GM19025 (cell line): ENCODE data around the gene PLA2G4B.

Experiments
- ATAC-seq: cut with Tn5 transposase; IDR thresholded peaks from one replicate; pipeline ENCODE4 v1.9.1; 2021; ENCODE audit warnings: mild to moderate bottlenecking, low read depth, moderate library complexity; ENCODE audit not compliant: unreplicated experiment

PLA2G4B gene

DNA sequence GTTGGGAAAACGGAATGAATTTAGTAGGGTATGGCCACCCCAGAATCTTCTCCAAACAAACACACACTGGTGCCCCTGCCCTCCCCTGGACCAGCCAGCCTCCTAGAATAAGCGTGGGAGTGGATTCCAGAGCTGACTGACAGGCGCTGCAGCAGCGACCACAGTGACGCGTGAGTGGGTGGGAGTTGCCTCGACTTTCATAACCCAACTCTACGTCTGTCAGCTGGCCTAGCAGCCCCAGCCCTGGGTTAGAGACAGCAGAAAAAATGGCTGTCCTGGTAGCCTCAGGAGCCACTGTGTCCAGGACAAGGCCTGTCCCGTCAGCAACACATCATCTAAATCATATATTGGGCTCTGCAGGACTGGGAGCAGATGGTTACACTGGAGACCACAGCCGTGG is 10.0 kb downstream of the PLA2G4B start:
- ATAC-seq, result no peak

GRCh38 chr15:41849204-41849603 is 10.6 kb downstream of the PLA2G4B start:
- no peak for ATAC-seq

DNA sequence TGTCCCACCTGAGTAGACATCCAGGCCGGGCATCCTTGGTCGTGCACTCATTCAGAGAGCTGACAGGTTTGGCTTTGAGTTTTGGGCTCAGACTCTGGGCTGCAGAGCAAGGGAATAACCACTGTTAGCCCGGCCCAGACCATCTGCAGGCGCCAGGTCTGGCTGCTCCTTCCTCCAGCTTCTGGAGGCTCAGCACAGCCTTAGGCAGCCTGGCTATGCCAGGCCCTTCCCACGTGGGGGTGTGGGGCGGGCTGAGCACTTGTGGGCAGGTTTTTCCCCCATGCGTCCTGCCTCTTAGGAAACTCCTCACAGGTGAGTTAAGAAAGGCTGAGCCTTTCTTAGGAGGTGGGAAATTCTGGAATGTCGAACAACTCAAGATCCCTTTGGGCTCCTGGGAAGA is 11.2 kb downstream of the PLA2G4B start:
- no peak for ATAC-seq

DNA sequence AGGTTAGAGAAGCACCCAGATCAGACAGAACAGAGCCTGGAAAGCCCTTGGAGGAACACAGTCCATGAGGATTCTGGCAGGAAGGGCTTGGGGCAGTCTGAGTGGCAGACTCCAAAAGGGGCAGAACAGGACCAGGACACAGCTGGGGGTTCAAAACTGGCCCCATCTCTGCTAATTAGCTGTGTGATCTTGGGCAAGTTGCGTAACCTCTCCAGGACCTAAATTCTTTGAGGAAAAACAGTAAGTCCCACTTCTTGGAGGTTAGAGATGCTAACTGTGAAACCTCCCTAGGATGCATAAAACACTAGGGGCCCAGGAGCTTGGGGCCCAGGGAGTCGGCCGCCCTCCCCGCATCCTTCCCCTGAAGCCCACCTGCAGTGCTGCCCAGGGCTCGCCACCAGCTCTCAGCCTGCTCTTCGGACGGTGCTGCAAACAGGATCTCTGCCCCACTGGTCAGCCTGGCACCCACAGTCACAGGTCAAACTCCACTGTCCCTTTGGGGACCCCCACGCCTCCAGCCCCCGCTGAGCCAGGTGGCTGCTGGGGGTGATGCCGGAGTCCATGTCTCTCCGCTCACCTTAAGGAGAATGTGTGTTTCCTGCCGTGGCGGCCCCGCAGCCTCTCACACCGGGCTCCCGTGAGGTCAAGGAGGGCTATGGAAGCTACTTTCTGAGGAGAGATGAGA is 12.0 kb downstream of the PLA2G4B start:
- no peak for ATAC-seq

DNA sequence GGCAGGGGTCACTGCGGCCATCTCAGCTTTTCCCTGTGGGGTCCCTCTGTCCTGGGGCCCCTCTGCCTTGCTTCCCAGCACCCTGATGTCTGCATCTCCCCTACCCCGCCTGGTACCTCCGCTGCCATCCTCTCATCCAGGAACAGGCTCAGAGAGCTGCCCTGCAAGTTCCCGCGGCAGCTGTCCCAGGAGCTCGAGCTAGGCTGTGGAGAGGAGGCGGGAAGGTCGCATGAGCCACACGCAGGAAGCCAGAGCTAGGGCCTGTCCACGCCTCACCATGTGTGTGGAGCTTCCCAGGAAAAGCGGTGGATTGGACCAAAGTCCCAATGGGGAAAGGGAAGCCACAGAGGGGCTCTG is 12.5 kb downstream of the PLA2G4B start:
- ATAC-seq, result no peak

GRCh38 chr15:41851755-41852370 is 13.2 kb downstream of the PLA2G4B start:
- no peak for ATAC-seq

- ATAC-seq, result no peak
Observed at GRCh38 chr15:41852736-41853590, 14.3 kb downstream of the PLA2G4B start.

GRCh38 chr15:41853831-41854230 is 15.2 kb downstream of the PLA2G4B start:
- no peak for ATAC-seq

- ATAC-seq, result no peak
Observed at GRCh38 chr15:41854443-41854842, 15.8 kb downstream of the PLA2G4B start.

DNA sequence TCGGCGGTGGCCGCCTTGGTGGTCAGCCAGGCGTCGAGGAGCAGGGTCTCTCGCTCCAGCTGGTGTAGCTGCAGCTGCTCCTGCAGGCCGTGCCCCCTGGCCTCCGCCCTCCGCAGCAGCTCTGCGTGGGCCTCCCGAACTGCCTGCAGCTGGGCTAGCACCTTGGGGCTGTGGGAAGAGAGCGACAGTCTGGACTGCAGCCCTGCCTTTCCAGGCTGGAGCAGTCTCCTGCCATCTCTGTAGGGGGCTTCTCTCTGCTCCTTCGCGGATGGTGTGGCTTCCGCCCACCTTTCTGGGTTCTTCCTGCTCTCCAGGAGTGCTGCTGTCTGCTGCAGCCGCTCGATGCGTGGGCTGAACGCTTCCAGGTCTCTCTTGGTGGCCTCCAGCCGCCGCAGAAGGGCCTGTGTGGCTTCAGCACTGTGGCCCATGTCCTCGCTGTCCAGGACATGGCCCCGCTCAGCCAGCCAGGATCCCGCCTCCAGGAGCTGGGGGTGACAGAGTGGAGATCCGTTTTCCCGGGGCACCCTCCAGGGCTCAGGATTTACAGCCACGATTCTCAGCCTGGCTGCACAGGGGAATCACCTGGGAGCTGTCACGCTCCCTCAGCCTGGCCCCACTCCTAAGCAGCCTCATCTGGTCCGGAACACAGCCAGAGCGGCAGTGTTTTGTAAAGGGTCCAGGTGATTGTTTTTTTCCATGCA is 16.8 kb downstream of the PLA2G4B start:
- no peak for ATAC-seq

DNA sequence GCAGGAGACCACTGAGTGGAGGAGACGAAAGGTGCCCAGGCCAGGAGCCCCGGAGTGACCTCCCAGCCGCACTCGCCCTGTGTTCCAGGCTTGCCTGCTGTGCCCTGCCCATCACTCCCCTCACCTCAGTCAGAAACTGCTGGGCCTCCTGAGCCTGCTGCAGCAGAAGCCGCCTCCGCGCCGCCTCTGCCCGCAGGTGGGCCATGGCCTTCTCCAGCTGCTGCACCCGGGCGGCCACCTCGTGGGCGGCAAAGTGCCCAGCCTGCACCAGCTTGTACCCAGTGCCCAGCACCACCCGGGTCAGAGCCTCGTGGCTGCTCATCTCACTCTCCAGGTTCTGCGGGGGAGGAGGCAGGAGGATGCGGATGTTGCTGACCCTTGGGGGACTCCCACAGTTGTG is 17.6 kb downstream of the PLA2G4B start:
- no peak for ATAC-seq

GRCh38 chr15:41856716-41857115 is 18.1 kb downstream of the PLA2G4B start:
- no peak for ATAC-seq

GRCh38 chr15:41857316-41857715 is 18.7 kb downstream of the PLA2G4B start:
- ATAC-seq, result no peak

GRCh38 chr15:41858756-41859155 is 20.1 kb downstream of the PLA2G4B start:
- no peak for ATAC-seq

- ATAC-seq, result no peak
Observed at GRCh38 chr15:41860049-41860828, 21.6 kb downstream of the PLA2G4B start.

DNA sequence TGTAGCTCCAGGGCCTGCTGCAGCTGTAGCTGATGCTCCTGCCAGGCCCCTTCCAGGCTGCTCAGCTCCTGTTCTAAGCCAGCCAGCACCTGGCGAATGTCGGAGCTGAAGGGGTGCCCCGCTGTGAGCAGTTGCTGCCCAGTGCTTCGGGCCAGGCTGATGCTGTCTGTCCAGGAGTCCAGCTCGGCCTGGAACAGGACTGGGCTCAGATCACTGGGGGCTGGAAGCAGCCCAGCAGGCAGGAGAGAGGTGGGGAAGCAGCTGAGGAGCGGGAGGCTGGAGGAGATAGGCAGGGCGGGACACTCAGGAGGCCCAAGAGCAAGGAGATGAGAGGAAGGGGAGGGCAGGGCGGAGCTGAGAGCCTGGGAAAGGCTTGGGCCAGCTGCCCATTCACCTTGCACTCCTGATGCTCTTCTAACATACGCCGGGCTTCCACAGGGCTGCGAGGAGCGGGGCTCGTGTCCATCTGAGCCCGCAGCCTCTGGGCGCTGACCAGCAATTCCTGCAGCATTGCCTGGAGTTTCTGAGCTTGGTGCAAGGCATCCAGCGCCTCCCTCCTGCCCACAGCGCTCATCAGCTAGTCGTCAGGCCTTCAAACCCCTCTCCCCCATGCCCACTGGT is 23.2 kb downstream of the PLA2G4B start:
- no peak for ATAC-seq

GRCh38 chr15:41862515-41863116 is 24.0 kb downstream of the PLA2G4B start:
- no peak for ATAC-seq

DNA sequence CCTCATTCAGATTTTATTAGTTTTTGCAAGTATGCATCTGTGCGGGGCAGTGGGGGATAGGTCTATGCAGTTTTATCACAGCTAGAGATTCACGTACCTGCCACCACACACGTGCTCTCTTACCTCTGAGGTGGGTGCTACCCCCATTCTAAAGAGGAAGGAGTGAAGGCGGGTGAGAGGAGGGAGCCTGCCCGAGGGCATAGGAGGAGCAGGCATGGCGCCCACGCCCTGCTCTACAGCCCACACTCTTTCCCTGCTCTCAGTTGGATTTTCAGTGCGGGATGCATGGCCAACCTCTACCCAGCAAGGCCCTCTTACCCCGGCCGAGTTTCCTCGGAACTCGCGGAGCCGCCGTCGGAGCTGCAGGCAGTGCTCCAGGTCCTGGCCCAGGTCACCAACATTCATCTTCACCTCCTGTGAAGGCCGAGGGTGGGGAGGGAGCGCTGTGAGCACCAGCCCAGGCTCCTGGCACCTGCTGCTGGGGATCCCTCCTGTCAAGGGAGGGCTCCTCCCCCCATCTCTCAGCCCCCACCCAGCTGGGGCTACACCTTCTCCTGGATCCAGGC is 26.9 kb downstream of the PLA2G4B start:
- ATAC-seq, result no peak

DNA sequence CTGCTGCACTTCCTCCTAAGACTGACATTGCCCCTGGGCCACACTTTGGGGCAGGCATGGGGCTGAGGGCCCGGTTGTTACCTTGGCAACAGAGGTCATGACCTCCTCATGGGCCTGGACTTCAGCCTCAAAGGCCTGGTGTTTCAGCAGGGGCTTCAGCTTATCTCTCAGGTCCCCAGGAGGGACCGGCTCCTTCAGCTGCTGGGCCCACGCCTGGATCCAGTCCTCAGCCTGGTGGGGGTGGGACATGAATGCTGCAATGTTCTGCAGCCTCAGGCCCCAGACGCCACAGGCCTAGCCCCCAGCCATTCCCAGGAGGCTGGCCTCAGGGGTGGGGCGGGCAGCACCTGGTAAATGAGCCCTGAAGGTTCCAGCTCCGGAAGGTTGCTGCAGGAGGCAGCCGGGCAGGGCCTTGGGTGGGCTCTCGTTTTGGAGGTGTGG is 27.6 kb downstream of the PLA2G4B start:
- no peak for ATAC-seq
